ENCODE results near the gene FASTK. TPM values are rescaled to one million over a fixed set of nuclear protein-coding genes. Genes with fewer than 3 reads are reported as not detected.

The FASTK gene
- total RNA-seq, 1 donor from 2014 or later: 43.9 TPM

GRCh38 chr7:151118108-151119054 is 37.8 kb upstream of the FASTK start:
- no peak for DNase-seq (ENCODE audit: low read depth in 2 of 2)

GRCh38 chr7:151117565-151117964 is 37.0 kb upstream of the FASTK start:
- DNase-seq (ENCODE audit: low read depth in 2 of 2): no peak

DNA sequence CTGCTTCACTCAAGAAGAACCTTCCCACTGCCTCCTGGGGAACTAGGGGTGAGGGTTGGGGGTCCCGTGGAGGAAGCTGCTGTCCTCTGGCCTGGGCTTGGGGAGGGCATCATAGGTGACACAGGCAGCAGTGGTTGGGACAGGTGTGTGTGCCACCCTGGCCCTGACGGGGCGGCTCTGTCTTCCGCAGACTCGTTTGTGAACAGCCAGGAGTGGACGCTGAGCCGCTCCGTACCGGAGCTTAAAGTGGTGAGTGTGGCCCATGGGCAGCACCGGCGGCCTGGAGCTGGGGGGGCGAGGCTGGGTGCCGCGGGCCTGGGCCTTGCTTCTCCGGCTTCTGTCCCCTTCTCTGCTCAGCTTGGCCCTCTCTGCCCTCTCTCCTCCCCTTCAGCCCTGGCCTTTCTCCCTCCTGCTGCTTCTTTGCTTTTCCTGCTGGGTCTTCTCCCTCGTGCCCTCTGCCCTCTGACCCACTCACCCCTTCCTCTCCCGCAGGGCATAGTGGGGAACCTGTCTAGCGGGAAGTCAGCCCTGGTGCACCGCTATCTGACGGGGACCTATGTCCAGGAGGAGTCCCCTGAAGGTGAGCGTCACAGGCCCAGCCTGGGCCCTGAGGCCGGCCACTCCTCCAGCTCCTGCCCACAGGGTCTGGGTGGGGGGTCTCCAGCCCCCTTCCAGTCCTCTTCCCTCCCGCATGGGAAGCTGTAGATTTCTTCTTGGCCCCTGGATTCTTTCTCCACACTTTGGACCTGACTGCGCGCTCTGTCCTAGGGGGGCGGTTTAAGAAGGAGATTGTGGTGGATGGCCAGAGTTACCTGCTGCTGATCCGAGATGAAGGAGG is 36.2 kb upstream of the FASTK start:
- DNase-seq (ENCODE audit: low read depth in 2 of 2): no peak

DNA sequence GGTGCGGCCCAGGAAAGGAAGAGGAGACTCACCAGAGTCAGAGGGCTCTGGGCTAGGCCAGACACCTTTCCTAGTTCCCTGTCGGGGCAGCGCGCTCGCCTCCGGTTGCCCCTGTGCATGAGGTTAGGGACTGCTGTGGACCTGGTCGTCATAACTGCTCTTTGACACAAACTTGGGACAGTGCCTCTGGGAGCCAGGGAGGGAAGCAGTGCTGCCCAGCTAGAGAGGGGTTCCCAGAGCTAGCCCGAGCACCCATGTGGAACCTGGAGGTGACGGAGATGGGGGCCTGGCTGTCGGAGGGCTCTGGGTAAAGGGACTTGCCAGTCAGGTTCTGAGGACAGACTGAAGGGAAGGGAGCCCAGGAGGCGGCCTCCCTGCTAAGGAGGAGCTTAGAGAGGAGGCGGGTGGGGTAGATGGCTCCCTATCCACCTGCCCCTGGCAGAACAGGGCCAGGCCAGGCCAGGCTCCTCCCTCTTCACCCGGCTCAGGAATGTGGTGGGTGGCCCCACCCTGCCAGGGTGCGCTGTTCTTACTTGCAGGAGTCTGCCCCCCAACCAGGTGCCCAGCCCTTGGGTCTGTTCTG is 35.3 kb upstream of the FASTK start:
- no peak for DNase-seq (ENCODE audit: low read depth in 2 of 2)

GRCh38 chr7:151115121-151115835 is 34.7 kb upstream of the FASTK start:
- DNase-seq (ENCODE audit: low read depth in 2 of 2): peak; percentile 12 to 73

- DNase-seq (ENCODE audit: low read depth in 2 of 2): peak in 1 of 2 donors; percentile 33
These were observed 33.8 kb upstream of the FASTK start for GRCh38 chr7:151114151-151115090.

DNA sequence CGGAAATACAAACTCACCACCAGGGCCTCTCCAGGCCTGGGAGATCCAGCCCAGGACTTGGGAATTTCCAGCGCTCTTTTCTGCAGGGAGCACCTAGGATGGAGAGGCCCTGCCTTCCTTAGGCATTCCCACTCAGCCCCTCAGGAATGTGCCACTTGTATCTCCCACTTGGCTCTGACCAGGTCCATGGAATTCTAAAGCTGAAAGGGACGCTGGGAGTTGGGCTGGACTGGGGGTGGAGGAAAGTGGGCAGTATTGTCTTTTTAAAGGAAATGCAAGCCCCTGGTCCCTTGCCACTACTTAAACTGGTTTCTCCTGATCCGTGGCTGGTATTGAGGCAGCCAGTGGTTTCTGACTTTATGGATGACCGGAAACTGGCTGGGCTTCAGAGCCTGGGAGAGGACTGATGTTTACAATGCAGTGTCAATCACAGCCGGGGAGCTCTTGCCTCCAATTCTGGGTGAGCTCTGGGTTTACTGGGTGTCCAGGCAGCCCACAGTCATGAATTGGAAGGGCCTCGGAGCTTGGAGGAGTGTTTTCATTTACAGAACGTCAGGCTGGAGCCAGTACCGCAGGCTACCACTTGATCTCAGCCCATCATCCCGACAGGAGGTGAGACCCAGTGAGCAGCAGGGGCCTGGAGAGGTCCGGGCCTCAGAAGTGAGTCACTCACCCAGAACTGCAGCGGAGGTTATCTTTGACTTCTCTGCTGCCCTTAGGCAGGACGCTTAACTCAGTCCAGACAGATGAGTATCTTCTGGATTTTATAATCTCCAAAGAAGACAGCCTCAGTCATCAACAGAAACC is 32.9 kb upstream of the FASTK start:
- DNase-seq (ENCODE audit: low read depth in 2 of 2): peak in 1 of 2 donors; percentile 72

DNA sequence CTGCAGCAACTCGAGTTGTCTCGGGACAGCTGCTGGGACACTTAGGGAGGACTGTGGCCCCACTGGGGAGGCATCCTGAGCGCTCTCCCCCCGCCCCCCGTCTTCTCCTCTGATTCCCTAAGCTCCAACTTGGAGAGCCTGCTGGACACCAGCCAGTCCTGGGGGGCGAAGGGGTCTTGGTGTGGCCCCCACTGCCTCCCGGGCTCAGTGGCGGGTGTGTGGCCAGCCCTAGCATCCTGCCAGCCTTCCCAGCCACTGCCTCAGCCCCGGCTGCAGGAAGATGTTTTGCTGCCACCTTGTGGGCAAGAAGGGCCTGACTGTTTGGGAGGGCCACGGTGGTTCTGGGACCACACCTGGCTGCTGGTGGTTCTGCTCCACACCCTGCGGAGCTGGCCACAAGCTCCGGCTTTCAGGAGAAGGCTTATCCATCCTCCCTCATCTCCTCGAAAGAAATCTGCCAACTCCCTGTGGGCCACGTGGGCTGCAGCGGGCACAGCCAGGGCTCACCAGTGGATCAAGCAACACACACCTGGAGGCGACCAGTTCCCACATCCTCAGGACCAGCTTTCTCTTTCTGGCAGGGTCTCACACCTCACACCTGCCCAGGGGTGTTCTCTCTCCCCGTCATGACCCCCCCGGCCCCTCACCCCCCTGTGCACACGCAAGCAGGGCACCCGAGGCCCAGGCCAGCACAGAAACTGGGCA is 30.5 kb upstream of the FASTK start:
- DNase-seq (ENCODE audit: low read depth in 2 of 2): peak; percentile 43 to 78

DNA sequence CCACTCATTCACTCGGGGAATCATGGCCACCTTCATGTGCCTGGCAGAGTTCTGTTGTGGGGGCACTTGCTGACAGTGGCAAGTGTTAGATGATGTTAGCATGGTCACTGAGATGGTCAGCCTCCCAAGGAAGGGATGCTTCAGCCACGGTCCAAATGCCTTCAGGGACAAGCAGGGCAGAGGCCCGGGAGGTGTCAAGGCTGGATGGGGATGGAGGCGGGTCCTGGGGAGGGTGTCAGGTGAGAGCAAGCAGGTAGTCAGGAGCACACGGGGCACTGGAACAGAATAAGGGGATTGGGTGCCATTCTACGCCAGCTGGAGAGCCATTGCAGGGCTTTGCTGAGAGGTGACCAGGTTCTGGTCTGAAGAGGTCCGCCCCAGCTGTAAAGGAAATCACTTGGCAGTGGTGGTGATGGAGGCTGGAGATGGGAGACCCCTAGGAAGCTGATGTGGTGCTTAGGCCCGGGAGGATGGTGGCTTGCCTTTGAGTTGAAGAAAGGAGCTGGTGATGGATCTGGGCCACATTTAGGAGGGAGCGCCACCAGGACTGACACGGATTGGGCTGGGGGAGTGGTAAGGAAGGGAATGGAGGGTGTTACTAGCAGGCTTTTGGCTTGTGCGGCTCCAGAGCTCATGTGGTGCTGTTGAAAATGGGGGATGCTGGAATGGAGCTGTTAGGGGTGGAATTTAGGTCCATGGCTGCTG is 29.8 kb upstream of the FASTK start:
- DNase-seq (ENCODE audit: low read depth in 2 of 2): no peak

DNA sequence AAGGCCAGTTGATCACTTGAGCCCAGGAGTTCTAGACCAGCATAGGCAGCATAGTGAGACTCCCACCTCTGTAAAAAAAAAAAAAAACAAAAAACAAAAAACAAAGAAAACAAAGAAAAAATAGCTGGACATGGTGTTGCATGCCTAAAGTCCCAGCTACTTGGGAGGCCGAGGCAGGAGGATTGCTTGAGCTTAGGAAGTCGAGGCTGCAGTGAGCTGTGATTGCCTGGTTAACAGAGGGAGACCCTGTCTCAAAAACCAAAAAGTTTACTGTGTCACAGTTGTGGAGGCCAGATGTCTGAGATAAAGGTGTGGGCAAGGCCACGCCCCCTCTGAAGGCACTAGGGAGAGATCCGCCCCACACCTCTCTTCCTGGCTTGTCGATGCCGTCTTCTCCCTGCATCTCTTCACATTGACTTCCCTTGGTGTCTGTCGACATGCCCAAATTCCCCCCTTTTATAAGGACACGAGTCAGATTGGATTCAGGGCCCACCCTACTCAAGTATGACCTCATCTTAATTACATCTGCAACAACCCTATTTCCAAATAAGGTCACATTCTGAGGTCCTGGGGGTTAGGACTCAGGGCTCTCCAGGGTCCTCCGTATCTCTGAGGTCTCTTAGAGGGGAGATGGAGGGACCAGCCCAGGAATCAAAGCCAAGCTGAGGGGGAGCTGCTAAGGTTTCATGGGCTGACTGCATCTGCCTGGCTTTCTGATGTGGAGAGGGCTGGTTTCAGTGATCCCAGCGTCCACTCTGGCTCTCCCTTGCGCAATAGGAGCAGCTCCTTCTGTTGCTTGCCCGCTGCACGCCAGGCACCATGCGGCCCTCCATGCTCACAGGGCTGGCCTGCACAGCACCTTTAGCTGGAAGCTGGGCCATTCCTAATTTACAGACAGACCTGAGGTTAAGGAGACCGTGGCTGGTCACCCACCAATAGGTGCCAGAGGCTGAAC is 28.8 kb upstream of the FASTK start:
- DNase-seq (ENCODE audit: low read depth in 2 of 2): no peak

- no peak for DNase-seq (ENCODE audit: low read depth in 2 of 2)
These were observed 27.3 kb upstream of the FASTK start for GRCh38 chr7:151107882-151108281.

- peak in 1 of 2 donors; percentile 88 for DNase-seq (ENCODE audit: low read depth in 2 of 2)
These were observed 24.0 kb upstream of the FASTK start for GRCh38 chr7:151104411-151105235.

DNA sequence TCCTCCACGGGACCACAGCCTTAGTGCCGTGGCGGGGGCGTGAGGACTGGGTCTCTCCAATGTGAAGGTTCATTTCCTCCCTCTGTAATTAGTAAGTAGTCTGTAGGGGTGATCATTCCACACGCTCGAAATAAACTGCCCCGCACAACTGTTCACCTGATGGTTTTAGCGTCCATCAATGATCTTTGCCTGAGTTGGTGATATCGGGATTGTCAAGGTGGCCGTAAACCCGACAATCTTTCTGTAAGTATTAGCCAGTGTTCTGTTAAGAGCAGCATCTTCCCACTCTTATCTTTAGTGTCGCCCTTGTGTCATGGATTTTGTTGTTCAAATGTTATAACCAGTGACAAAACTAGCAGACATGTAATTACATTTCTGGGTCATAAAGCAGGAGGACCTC is 23.4 kb upstream of the FASTK start:
- DNase-seq (ENCODE audit: low read depth in 2 of 2): no peak

GRCh38 chr7:151102991-151103390 is 22.4 kb upstream of the FASTK start:
- DNase-seq (ENCODE audit: low read depth in 2 of 2): no peak

DNA sequence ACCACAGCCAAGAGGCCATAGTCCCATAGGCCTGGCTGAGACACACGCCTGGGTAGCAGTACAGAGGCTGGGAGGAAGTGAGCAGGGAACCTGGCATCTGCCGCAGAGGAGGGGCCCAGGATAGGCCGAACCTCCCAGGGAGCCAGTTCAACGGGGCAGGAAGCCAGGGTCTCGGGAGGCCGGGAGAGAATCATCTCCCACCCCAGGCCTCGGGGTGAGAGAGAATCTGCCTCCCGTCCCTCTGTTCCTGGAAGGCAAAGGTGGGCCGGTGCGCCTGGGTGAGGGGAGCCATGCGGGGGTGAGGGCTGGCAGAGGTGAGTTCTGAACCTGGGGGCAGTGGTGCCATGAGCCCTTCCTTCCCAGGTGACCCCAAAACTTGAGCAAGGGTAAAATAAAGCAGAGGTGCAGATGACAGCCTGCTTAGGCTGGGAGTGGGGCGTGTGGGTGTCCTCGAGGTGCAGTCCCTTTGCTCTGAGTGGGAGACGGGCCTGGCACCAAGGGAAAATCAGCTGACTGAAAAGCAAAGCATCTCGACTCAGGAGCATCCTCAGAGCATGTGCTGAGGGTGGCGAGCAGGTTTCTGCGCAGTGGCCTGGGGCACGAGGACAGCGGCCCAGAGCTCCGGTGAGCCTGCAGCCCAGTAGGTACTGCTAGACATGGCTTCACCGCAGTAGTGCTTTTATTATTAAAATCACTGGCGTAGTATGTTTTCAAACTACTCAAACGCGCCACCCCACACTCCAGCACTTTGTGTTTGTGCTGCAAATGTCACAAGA is 21.2 kb upstream of the FASTK start:
- DNase-seq (ENCODE audit: low read depth in 2 of 2): no peak

Measured in dermis microvascular lymphatic vessel endothelial cell (primary cell).